HFF-Myc (cell line): Measurements from ENCODE around the gene RAB13.

ENCODE experiments used
- DNase-seq: peaks from one replicate; pipeline ENCODE4 v3.0.0-alpha.2; 2011; ENCODE audit warnings: low read depth; ENCODE audit errors: extremely low read depth
- H3K4me3 ChIP-seq: replicated peaks from 2 replicates; pipeline ENCODE4 v1.5.1; 2011; ENCODE audit warnings: low read depth, mild to moderate bottlenecking, control low read depth, low read length
- CTCF ChIP-seq: IDR thresholded peaks from 2 replicates; pipeline ENCODE4 v1.5.1; 2012; ENCODE audit warnings: mild to moderate bottlenecking, low read depth, low read length, control low read depth; ENCODE audit errors: missing control alignments

Gene RAB13

GRCh38 chr1:153968000-153968363 is 18.2 kb downstream of the RAB13 start:
- no peak for DNase-seq
- H3K4me3 ChIP-seq = peak overlapping the region; percentile 68
- no peak for TF ChIP-seq CTCF

GRCh38 chr1:153967107-153967999 is 18.8 kb downstream of the RAB13 start, which contains the start of gene CREB3L4:
Gene CREB3L4 (plus strand): TSS chr1:153967902. CDS start chr1:153968526, 624 bp downstream.
- peak; percentile 95 for DNase-seq
- TF ChIP-seq CTCF = peak; percentile 34

GRCh38 chr1:153963850-153964331 is 22.2 kb downstream of the RAB13 start:
- no peak for TF ChIP-seq CTCF
- peak overlapping the region; percentile 83 for H3K4me3 ChIP-seq
- no peak for DNase-seq

More at GRCh38 chr1:153967107-153967999, 18.8 kb downstream of the RAB13 start, which contains the start of gene CREB3L4:
- H3K4me3 ChIP-seq = peak within 1 kb of the TSS; percentile 68

- no peak for TF ChIP-seq CTCF
Measured at GRCh38 chr1:153963030-153963849, 22.9 kb downstream of the RAB13 start, which contains the start of gene SLC39A1. Gene SLC39A1 (minus strand): TSS chr1:153963537. CDS start chr1:153962715, 822 bp downstream.

GRCh38 chr1:153962088-153963029 is 23.8 kb downstream of the RAB13 start:
- no peak for TF ChIP-seq CTCF
- DNase-seq = no peak
- peak overlapping the region; percentile 83 for H3K4me3 ChIP-seq

More at GRCh38 chr1:153963030-153963849, 22.9 kb downstream of the RAB13 start, which contains the start of gene SLC39A1:
- H3K4me3 ChIP-seq = peak within 1 kb of the TSS; percentile 83
- peak; percentile 89 for DNase-seq
